D721Med (cell line): ENCODE data around the gene STX16.
"Not testable (repeated sequence)": the region's sequence is repeated elsewhere in the genome, so short reads cannot be mapped to it uniquely, and the experiment has no call there.

Source experiments
- DNase-seq: peaks from one replicate; pipeline ENCODE4 v3.0.0; 2011; ENCODE audit warnings: low spot score; ENCODE audit not compliant: insufficient read length
- FAIRE-seq: peaks from 2 replicates; lab custom pipeline; 2011; peaks lifted over from hg19 to GRCh38; lab: Jason Lieb, UNC
- CTCF ChIP-seq: IDR thresholded peaks from 2 replicates; pipeline ENCODE4 v1.5.1; 2012; ENCODE audit warnings: mild to moderate bottlenecking, control low read depth; ENCODE audit not compliant: insufficient read depth; ENCODE audit errors: missing control alignments

STX16 gene

GRCh38 chr20:58637466-58638213, 13.4 kb upstream of the STX16 start:
- DNase-seq, result no peak
- no peak for FAIRE-seq
- no peak for TF ChIP-seq CTCF

- DNase-seq (no peak), FAIRE-seq (no peak)
- TF ChIP-seq CTCF, result no peak
These were observed 12.5 kb upstream of the STX16 start for GRCh38 chr20:58638467-58639181.

- no peak for DNase-seq
- no peak for FAIRE-seq
- no peak for TF ChIP-seq CTCF
These were observed 11.6 kb upstream of the STX16 start for GRCh38 chr20:58639182-58640146.

- FAIRE-seq (no peak), DNase-seq (no peak)
- no peak for TF ChIP-seq CTCF
These were observed 10.6 kb upstream of the STX16 start for GRCh38 chr20:58640446-58640845.

- DNase-seq, result no peak
- no peak for FAIRE-seq
- TF ChIP-seq CTCF, result no peak
These were observed 8.6 kb upstream of the STX16 start for GRCh38 chr20:58642441-58642840.

- DNase-seq, FAIRE-seq: not testable (repeated sequence)
These were observed 8.2 kb upstream of the STX16 start for GRCh38 chr20:58642896-58643295.

- DNase-seq (no peak), FAIRE-seq (no peak)
- no peak for TF ChIP-seq CTCF
These were observed 5.6 kb upstream of the STX16 start for GRCh38 chr20:58645412-58645968.
